ENCODE results near the gene POP4.

DNA sequence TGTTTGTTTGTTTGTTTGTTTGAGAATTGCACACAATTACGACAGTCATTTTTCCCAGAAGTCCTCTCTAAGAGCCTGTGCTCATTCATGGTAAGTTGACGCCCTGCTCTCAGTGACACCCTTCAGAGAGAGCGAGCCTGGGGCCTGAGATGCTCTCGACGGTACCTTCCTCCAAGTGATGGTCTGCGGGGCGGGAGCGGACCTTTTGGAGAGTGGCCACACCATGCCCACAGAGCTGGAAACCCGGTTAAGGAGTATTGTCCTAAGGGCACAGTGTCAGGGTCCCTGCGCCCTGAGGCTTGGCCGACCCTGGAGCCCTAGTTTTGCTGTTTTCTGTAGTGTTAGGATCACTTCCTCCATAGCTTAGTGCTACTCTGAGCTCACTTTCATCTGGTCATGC, 3.6 kb downstream of the POP4 start:
- TF ChIP-seq, protein P1, sequence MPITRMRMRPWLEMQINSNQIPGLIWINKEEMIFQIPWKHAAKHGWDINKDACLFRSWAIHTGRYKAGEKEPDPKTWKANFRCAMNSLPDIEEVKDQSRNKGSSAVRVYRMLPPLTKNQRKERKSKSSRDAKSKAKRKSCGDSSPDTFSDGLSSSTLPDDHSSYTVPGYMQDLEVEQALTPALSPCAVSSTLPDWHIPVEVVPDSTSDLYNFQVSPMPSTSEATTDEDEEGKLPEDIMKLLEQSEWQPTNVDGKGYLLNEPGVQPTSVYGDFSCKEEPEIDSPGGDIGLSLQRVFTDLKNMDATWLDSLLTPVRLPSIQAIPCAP (CRISPR knock-in tag; IDR thresholded peaks at IDR 0.05; ENCODE audit: low read depth), result no peak
- no peak for TF ChIP-seq ZNF83 (CRISPR knock-in tag; IDR thresholded peaks at IDR 0.05; ENCODE audit: borderline replicate concordance)
- TF ChIP-seq, protein P2, sequence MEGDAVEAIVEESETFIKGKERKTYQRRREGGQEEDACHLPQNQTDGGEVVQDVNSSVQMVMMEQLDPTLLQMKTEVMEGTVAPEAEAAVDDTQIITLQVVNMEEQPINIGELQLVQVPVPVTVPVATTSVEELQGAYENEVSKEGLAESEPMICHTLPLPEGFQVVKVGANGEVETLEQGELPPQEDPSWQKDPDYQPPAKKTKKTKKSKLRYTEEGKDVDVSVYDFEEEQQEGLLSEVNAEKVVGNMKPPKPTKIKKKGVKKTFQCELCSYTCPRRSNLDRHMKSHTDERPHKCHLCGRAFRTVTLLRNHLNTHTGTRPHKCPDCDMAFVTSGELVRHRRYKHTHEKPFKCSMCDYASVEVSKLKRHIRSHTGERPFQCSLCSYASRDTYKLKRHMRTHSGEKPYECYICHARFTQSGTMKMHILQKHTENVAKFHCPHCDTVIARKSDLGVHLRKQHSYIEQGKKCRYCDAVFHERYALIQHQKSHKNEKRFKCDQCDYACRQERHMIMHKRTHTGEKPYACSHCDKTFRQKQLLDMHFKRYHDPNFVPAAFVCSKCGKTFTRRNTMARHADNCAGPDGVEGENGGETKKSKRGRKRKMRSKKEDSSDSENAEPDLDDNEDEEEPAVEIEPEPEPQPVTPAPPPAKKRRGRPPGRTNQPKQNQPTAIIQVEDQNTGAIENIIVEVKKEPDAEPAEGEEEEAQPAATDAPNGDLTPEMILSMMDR (CRISPR knock-in tag; IDR thresholded peaks at IDR 0.05), result no peak
- TF ChIP-seq, protein P3, sequence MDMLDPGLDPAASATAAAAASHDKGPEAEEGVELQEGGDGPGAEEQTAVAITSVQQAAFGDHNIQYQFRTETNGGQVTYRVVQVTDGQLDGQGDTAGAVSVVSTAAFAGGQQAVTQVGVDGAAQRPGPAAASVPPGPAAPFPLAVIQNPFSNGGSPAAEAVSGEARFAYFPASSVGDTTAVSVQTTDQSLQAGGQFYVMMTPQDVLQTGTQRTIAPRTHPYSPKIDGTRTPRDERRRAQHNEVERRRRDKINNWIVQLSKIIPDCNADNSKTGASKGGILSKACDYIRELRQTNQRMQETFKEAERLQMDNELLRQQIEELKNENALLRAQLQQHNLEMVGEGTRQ (IDR thresholded peaks at IDR 0.05; ENCODE audit: low read depth, low read length), result no peak
- TF ChIP-seq, protein P3 (CRISPR knock-in tag; IDR thresholded peaks at IDR 0.05; ENCODE audit: borderline replicate concordance), result no peak
